ENCODE results near the gene TOMT.

TOMT gene

GRCh38 chr11:72112143-72112977 lies 6.6 kb downstream of the TOMT start, which contains the start of gene ANAPC15:
ANAPC15 (minus strand) TSS chr11:72112695; CDS start chr11:72111276, 1,419 bp downstream.
- ATAC-seq, result peak; percentile 93
- TF ChIP-seq ISL1 (CRISPR knock-in tag; IDR thresholded peaks at IDR 0.05) (no peak), ARNTL (CRISPR knock-in tag; IDR thresholded peaks at IDR 0.05; ENCODE audit: borderline replicate concordance, low read depth) (no peak), TCF4 (CRISPR knock-in tag; IDR thresholded peaks at IDR 0.05; ENCODE audit: borderline replicate concordance) (no peak), ZNF8 (CRISPR knock-in tag; IDR thresholded peaks at IDR 0.05) (no peak), CSDC2 (CRISPR knock-in tag; IDR thresholded peaks at IDR 0.05) (no peak), SNAI2 (CRISPR knock-in tag; IDR thresholded peaks at IDR 0.05) (no peak), GLIS3 (CRISPR knock-in tag; IDR thresholded peaks at IDR 0.05) (no peak), PPARA (CRISPR knock-in tag; IDR thresholded peaks at IDR 0.05; ENCODE audit: borderline replicate concordance) (no peak), BACH2 (CRISPR knock-in tag; IDR thresholded peaks at IDR 0.05; ENCODE audit: borderline replicate concordance) (no peak), ZC3H10 (CRISPR knock-in tag; IDR thresholded peaks at IDR 0.05) (no peak), ZNF70 (CRISPR knock-in tag; IDR thresholded peaks at IDR 0.05) (no peak), ZFP3 (CRISPR knock-in tag; IDR thresholded peaks at IDR 0.05) (no peak), OSR1 (CRISPR knock-in tag; IDR thresholded peaks at IDR 0.05) (no peak), ZFP30 (CRISPR knock-in tag; IDR thresholded peaks at IDR 0.05) (no peak), TSHZ2 (CRISPR knock-in tag; IDR thresholded peaks at IDR 0.05) (no peak)
- TF ChIP-seq, protein P1, sequence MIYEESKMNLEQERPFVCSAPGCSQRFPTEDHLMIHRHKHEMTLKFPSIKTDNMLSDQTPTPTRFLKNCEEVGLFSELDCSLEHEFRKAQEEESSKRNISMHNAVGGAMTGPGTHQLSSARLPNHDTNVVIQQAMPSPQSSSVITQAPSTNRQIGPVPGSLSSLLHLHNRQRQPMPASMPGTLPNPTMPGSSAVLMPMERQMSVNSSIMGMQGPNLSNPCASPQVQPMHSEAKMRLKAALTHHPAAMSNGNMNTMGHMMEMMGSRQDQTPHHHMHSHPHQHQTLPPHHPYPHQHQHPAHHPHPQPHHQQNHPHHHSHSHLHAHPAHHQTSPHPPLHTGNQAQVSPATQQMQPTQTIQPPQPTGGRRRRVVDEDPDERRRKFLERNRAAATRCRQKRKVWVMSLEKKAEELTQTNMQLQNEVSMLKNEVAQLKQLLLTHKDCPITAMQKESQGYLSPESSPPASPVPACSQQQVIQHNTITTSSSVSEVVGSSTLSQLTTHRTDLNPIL (CRISPR knock-in tag; IDR thresholded peaks at IDR 0.05; ENCODE audit: low read depth), result no peak
- TF ChIP-seq, protein P2, sequence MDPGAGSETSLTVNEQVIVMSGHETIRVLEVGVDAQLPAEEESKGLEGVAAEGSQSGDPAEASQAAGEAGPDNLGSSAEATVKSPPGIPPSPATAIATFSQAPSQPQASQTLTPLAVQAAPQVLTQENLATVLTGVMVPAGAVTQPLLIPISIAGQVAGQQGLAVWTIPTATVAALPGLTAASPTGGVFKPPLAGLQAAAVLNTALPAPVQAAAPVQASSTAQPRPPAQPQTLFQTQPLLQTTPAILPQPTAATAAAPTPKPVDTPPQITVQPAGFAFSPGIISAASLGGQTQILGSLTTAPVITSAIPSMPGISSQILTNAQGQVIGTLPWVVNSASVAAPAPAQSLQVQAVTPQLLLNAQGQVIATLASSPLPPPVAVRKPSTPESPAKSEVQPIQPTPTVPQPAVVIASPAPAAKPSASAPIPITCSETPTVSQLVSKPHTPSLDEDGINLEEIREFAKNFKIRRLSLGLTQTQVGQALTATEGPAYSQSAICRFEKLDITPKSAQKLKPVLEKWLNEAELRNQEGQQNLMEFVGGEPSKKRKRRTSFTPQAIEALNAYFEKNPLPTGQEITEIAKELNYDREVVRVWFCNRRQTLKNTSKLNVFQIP (CRISPR knock-in tag; IDR thresholded peaks at IDR 0.05; ENCODE audit: borderline replicate concordance, low read depth), result no peak

GRCh38 chr11:72112978-72113808 lies 7.5 kb downstream of the TOMT start:
- TF ChIP-seq PPARA (CRISPR knock-in tag; IDR thresholded peaks at IDR 0.05; ENCODE audit: borderline replicate concordance) (no peak), RARB (CRISPR knock-in tag; IDR thresholded peaks at IDR 0.05) (0 out of 2 replicates have a peak, but pooled peaks have one; percentile 13)
- peak; percentile 5 for ATAC-seq

DNA sequence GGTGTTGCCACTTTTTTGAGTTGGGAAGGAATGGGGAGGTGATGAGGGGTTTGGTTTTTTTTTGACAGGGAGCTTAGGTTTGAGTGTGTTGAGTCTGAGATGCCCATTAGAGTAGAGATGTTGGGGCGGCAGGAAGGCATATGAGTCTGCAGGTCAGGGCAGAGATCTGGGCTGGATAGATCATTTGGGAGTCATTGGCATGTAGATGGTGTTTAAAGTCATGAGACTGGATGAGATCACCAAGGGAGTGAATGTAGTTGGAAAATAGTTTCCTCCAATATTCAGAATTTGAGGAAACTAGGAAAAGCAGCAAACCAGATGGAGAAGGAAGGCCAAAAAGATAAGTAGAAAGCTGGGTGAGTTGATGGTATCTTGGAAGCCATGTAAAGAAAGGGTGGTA lies 8.8 kb downstream of the TOMT start:
- TF ChIP-seq CSDC2 (CRISPR knock-in tag; IDR thresholded peaks at IDR 0.05) (no peak), BACH2 (CRISPR knock-in tag; IDR thresholded peaks at IDR 0.05; ENCODE audit: borderline replicate concordance) (no peak), TCF4 (CRISPR knock-in tag; IDR thresholded peaks at IDR 0.05; ENCODE audit: borderline replicate concordance) (no peak), ZFP3 (CRISPR knock-in tag; IDR thresholded peaks at IDR 0.05) (no peak), ARNTL (CRISPR knock-in tag; IDR thresholded peaks at IDR 0.05; ENCODE audit: borderline replicate concordance, low read depth) (no peak), ISL1 (CRISPR knock-in tag; IDR thresholded peaks at IDR 0.05) (no peak), ZNF565 (CRISPR knock-in tag; conservative IDR thresholded peaks at IDR 0.05; ENCODE audit: low read depth) (no peak)
- TF ChIP-seq, protein P3, sequence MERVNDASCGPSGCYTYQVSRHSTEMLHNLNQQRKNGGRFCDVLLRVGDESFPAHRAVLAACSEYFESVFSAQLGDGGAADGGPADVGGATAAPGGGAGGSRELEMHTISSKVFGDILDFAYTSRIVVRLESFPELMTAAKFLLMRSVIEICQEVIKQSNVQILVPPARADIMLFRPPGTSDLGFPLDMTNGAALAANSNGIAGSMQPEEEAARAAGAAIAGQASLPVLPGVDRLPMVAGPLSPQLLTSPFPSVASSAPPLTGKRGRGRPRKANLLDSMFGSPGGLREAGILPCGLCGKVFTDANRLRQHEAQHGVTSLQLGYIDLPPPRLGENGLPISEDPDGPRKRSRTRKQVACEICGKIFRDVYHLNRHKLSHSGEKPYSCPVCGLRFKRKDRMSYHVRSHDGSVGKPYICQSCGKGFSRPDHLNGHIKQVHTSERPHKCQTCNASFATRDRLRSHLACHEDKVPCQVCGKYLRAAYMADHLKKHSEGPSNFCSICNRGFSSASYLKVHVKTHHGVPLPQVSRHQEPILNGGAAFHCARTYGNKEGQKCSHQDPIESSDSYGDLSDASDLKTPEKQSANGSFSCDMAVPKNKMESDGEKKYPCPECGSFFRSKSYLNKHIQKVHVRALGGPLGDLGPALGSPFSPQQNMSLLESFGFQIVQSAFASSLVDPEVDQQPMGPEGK (CRISPR knock-in tag; IDR thresholded peaks at IDR 0.05; ENCODE audit: borderline replicate concordance), result no peak

More for the DNA sequence above, 8.8 kb downstream of the TOMT start:
- no peak for ATAC-seq

Measured in SK-N-SH treated with all-trans-retinoic acid at 6 μM for 48 hours (cell line).